NT2/D1 (cell line): ENCODE data around the gene RPEL1.
A peak's percentile ranks its signal among the peaks of the same experiment; 100 is the strongest.

Source experiments
- DNase-seq: peaks from one replicate; pipeline ENCODE4 v3.0.0-alpha.2; 2011; ENCODE audit warnings: low read depth, low spot score
- H3K27me3 ChIP-seq: 2 replicates; pipeline ENCODE4 v1.6.0; 2011; ENCODE audit warnings: mild to moderate bottlenecking; ENCODE audit not compliant: insufficient read length, insufficient read depth
- H3K36me3 ChIP-seq: 2 replicates; pipeline ENCODE4 v1.6.1; 2011; ENCODE audit warnings: mild to moderate bottlenecking, low read length, mixed read lengths; ENCODE audit not compliant: insufficient read depth, insufficient read length
- H3K4me1 ChIP-seq: 2 replicates; pipeline ENCODE4 v1.5.1; 2011; ENCODE audit not compliant: insufficient read depth, insufficient read length
- H3K4me3 ChIP-seq: 2 replicates; pipeline ENCODE4 v1.5.1; 2011; ENCODE audit warnings: low read depth; ENCODE audit not compliant: insufficient read length
- H3K9ac ChIP-seq: 2 replicates; pipeline ENCODE4 v1.6.0; 2011; ENCODE audit warnings: low read depth; ENCODE audit not compliant: insufficient read length
- H3K9me3 ChIP-seq: 2 replicates; pipeline ENCODE4 v1.5.1; 2011; ENCODE audit warnings: mild to moderate bottlenecking, low read length; ENCODE audit not compliant: insufficient read depth
- SUZ12 ChIP-seq: IDR thresholded peaks from 2 replicates; pipeline ENCODE4 v1.6.1; 2011; ENCODE audit not compliant: insufficient read length, insufficient read depth; ENCODE audit errors: extremely low read depth
- YY1 ChIP-seq: IDR thresholded peaks from 2 replicates; pipeline ENCODE4 v1.6.1; 2011; ENCODE audit not compliant: insufficient read length, insufficient read depth
- ZNF274 ChIP-seq: IDR thresholded peaks from 2 replicates; pipeline ENCODE4 v1.6.1; 2011; ENCODE audit warnings: mild to moderate bottlenecking, low read depth, low read length

Gene RPEL1

DNA sequence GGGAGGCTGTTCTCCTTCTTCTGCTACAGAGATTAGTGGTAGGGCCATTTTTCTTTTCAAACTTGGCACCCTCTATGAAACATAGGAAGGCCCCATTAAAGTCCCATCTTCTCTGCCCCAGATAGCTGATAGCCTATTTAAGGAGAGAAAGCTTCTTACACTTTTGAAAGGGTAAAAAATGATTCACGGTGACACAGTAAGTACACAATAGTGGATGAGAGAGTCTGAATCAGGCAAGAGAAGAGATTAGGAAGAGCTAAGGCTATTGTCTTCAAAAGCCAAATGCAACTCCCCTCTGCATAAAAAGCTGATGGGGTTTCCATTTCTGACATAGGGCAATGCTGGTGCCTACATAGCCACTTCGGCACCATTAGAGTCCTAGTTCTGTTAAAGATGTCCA is 34.8 kb downstream of the RPEL1 start:
- H3K9ac ChIP-seq: no peak overlapping the region
- peaks cover 36% of the 10 kb centered on the region for H3K27me3 ChIP-seq
- peaks cover 40% of the 10 kb centered on the region for H3K36me3 ChIP-seq
- DNase-seq: no peak
- H3K4me1 ChIP-seq: peaks cover 6% of the 10 kb centered on the region
- no peak overlapping the region for H3K4me3 ChIP-seq
- TF ChIP-seq SUZ12: no peak
- TF ChIP-seq ZNF274: no peak
- TF ChIP-seq YY1: no peak
- no peaks in the 10 kb centered on the region for H3K9me3 ChIP-seq

DNA sequence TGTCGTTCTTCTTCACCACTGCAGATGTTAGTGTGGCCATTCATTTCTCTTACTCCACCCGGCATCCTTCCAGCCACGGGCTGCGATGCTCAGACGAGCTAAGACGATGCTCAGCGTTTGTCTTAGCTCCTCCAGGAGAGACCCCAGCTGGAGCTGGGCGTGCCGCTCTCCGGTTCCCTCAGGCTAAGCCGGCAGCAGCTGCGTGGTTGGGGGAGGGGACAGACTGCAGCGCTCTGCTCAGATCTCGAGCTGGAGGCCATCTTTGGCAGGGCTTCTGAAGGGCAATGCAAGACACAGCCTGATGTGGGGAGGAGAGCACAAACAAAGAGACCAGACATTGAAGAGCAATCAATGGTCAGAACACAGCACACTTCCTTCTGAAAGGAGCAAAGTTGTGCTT is 36.1 kb downstream of the RPEL1 start:
- Histone ChIP-seq H3K27me3 (peaks cover 24% of the 10 kb centered on the region), H3K9me3 (no peaks in the 10 kb centered on the region), H3K36me3 (peaks cover 45% of the 10 kb centered on the region), H3K4me3 (no peak overlapping the region), H3K4me1 (peaks cover 6% of the 10 kb centered on the region), H3K9ac (no peak overlapping the region)
- TF ChIP-seq ZNF274 (no peak), SUZ12 (no peak), YY1 (peak; percentile 69)
- peak; percentile 72 for DNase-seq

DNA sequence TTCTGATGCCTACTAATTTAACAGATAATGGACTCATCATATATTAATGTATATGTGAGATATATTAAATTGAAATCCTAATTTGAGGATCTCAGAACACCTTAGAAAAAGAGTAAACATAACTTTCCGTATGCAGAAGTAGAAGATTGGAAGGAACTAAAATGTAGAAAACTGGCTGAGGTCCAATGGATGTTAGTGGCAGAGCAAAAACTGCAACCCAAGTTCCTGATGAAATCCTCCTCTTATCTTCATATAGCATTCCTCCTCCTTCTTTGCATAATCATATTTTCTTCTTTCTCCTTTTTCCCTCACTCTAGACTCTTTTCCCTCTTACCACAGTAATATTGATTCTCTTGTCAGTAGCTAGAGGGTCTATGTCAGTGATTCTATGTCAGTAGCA is 37.3 kb downstream of the RPEL1 start:
- no peak for DNase-seq
- Histone ChIP-seq H3K9ac (no peak overlapping the region), H3K36me3 (peaks cover 55% of the 10 kb centered on the region)

DNA sequence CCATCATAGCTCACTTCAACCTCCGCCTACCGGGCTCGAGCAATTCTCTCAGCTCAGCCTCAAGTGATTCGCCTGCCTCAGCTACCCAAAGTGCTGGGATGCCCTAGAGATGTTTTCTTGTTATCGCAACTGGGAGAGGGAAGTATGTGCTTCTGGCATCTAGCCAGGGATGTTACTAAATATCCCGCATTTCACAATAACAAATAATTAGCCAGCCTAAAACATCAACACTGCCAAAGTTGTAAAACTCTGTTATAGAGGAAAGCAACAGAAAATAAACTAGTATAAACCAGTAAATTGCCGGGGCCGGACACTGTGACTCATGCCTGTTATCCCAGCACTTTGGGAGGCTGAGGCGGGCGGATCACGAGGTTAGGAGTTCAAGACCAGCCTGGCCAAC is 38.5 kb downstream of the RPEL1 start:
- peaks cover 61% of the 10 kb centered on the region for H3K36me3 ChIP-seq
- H3K27me3 ChIP-seq: peaks cover 4% of the 10 kb centered on the region
- H3K9ac ChIP-seq: no peak overlapping the region
- H3K4me3 ChIP-seq: no peak overlapping the region
- TF ChIP-seq SUZ12 (no peak), YY1 (no peak), ZNF274 (no peak)
- DNase-seq: no peak
- H3K9me3 ChIP-seq: no peaks in the 10 kb centered on the region
- H3K4me1 ChIP-seq: no peaks in the 10 kb centered on the region

More for the DNA sequence above, 37.3 kb downstream of the RPEL1 start:
- Histone ChIP-seq H3K27me3 (peaks cover 12% of the 10 kb centered on the region), H3K4me1 (peaks cover 2% of the 10 kb centered on the region), H3K9me3 (no peaks in the 10 kb centered on the region), H3K4me3 (no peak overlapping the region)
- TF ChIP-seq ZNF274: no peak
- no peak for TF ChIP-seq SUZ12
- no peak for TF ChIP-seq YY1

DNA sequence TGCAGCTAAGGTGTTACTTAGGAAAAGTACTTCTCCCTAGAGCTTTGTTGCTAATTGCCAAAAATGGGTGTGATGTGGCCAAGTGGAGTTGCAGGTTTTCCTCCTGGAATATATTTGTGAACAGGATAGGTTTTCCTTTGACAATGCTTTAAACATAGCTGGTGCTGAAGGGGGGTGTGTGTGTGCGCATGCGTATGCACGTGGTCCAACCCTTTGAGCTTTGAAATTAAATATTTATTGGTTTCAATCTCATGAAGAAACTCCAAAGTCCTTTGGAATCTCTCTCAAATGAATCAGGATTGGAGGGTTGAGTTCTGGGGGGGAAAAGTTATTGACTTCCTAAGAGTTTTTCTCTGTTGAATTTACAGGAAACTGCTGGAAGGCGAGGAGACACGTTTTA is 42.3 kb downstream of the RPEL1 start:
- DNase-seq: no peak
- H3K36me3 ChIP-seq: peaks cover 46% of the 10 kb centered on the region
- no peak overlapping the region for H3K9ac ChIP-seq
- H3K9me3 ChIP-seq: no peaks in the 10 kb centered on the region
- H3K4me3 ChIP-seq: no peak overlapping the region
- TF ChIP-seq ZNF274 (no peak), YY1 (no peak), SUZ12 (no peak)
- no peaks in the 10 kb centered on the region for H3K4me1 ChIP-seq
- H3K27me3 ChIP-seq: no peaks in the 10 kb centered on the region

DNA sequence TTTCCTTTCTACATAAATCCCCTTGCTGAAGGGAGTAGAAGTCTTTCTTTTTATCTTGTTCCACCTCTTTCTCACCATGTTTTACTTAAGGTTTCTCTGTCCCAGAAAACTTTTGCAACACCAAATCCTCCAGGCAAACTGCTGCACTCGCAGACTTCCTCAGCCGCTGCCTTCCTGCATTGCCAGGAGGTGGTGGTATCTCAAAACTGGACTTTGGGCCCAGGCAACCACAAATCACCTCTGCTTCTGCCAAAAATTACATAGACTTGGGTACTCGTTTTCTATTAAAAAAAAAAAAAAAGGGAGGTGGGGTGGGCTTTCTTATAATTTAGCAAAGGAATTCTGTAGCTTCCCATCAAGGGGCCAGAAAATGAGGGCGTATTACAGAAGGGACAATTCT is 45.9 kb downstream of the RPEL1 start:
- Histone ChIP-seq H3K36me3 (peaks cover 36% of the 10 kb centered on the region), H3K4me3 (no peak overlapping the region), H3K9me3 (no peaks in the 10 kb centered on the region), H3K27me3 (no peaks in the 10 kb centered on the region), H3K9ac (no peak overlapping the region), H3K4me1 (no peaks in the 10 kb centered on the region)
- no peak for TF ChIP-seq ZNF274
- no peak for TF ChIP-seq YY1
- no peak for TF ChIP-seq SUZ12
- no peak for DNase-seq

DNA sequence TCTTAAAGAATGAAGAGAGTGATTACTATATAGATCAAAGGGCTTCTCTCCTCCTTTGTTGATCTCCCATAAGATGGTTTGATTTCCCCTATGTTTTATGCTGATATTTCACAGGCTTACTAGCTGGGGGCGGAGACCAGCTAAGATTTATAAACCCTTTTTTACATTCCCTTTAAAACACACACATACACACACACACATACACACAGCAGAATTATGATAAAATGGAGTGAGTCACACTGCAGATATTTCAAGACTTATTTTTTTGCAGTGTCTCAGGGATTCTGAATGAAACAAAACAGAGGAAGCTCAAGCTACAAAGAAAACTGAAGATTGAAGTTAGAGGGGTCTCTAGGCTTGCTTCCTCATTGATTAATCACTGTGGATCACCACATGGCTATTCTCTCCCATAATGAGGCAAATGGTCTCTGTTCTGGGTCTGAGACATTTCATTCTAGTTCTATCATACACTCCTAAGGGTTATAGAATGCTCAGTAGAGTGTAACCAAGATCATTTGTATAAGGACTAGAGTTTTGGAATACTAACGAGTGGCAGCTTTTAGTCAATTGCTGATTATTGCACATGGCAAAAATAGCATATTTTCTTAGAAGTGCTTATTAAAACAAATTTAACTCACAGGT is 49.8 kb downstream of the RPEL1 start:
- Histone ChIP-seq H3K9ac (no peak overlapping the region), H3K27me3 (no peaks in the 10 kb centered on the region), H3K9me3 (no peaks in the 10 kb centered on the region), H3K36me3 (no peaks in the 10 kb centered on the region), H3K4me1 (no peaks in the 10 kb centered on the region), H3K4me3 (no peak overlapping the region)
- TF ChIP-seq SUZ12: no peak
- no peak for DNase-seq
